Osteocyte (in vitro differentiated cells): ENCODE results near the gene ZNF511. TPM values are rescaled to one million over a fixed set of nuclear protein-coding genes. Genes with fewer than 3 reads are reported as not detected.

Source experiments
- DNase-seq: peaks from one replicate; pipeline ENCODE4 v3.0.0; 2021; ENCODE audit warnings: mixed read lengths; ENCODE audit not compliant: unreplicated experiment; ENCODE audit errors: extremely low spot score
- H3K27ac Mint-ChIP-seq: one replicate; pipeline ENCODE4 v1.8.0; 2021; ENCODE audit warnings: mild to moderate bottlenecking, mixed read lengths; ENCODE audit not compliant: unreplicated experiment
- H3K27me3 Mint-ChIP-seq: one replicate; pipeline ENCODE4 v1.8.0; 2021; ENCODE audit warnings: mixed read lengths; ENCODE audit not compliant: unreplicated experiment
- H3K36me3 Mint-ChIP-seq: one replicate; pipeline ENCODE4 v1.8.0; 2021; ENCODE audit warnings: mixed read lengths; ENCODE audit not compliant: unreplicated experiment
- H3K4me1 Mint-ChIP-seq: one replicate; pipeline ENCODE4 v1.8.0; 2021; ENCODE audit warnings: mixed read lengths; ENCODE audit not compliant: unreplicated experiment
- H3K4me3 Mint-ChIP-seq: one replicate; pipeline ENCODE4 v1.8.0; 2021; ENCODE audit warnings: mild to moderate bottlenecking, moderate library complexity, mixed read lengths; ENCODE audit not compliant: unreplicated experiment
- H3K9me3 Mint-ChIP-seq: one replicate; pipeline ENCODE4 v1.8.0; 2021; ENCODE audit warnings: mixed read lengths; ENCODE audit not compliant: unreplicated experiment
- total RNA-seq: library from RNA; stranded (reverse); gene quantifications from 2 replicates; pipeline ENCODE4 v1.2.1, GENCODE V29; 2021
- TF ChIP-seq, protein P1 (sequence below): fragments of 200-600 bp; sonication (generic); IDR thresholded peaks from 2 replicates; pipeline ENCODE4 v1.5.0; 2021; ENCODE audit warnings: antibody characterized with exemption, mild to moderate bottlenecking, moderate library complexity

The ZNF511 gene
- total RNA-seq, 1 donor from 2014 or later = 39.1 TPM

DNA sequence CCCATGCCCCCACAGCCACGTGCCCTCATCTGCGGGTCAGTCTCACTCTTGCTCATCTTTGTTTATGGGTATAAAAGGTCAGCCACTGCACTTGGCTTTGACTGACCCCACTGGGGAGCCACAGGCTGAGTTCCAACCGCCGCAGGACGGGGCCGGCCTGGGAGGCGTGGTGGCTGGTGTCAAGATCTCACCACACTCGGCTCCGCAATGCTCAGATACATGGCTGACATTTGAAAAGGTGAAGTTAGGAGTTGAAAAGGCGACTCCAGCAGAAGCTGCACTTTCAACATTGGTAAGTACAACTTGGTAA is 14.9 kb upstream of the ZNF511 start:
- peaks cover 13% of the 10 kb centered on the region for H3K4me1 Mint-ChIP-seq
- H3K36me3 Mint-ChIP-seq = peaks cover 42% of the 10 kb centered on the region
- no peak overlapping the region for H3K27ac Mint-ChIP-seq
- no peak for DNase-seq
- no peaks in the 10 kb centered on the region for H3K27me3 Mint-ChIP-seq
- no peaks in the 10 kb centered on the region for H3K9me3 Mint-ChIP-seq
- no peak overlapping the region for H3K4me3 Mint-ChIP-seq
- TF ChIP-seq, protein P1, sequence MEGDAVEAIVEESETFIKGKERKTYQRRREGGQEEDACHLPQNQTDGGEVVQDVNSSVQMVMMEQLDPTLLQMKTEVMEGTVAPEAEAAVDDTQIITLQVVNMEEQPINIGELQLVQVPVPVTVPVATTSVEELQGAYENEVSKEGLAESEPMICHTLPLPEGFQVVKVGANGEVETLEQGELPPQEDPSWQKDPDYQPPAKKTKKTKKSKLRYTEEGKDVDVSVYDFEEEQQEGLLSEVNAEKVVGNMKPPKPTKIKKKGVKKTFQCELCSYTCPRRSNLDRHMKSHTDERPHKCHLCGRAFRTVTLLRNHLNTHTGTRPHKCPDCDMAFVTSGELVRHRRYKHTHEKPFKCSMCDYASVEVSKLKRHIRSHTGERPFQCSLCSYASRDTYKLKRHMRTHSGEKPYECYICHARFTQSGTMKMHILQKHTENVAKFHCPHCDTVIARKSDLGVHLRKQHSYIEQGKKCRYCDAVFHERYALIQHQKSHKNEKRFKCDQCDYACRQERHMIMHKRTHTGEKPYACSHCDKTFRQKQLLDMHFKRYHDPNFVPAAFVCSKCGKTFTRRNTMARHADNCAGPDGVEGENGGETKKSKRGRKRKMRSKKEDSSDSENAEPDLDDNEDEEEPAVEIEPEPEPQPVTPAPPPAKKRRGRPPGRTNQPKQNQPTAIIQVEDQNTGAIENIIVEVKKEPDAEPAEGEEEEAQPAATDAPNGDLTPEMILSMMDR = no peak

DNA sequence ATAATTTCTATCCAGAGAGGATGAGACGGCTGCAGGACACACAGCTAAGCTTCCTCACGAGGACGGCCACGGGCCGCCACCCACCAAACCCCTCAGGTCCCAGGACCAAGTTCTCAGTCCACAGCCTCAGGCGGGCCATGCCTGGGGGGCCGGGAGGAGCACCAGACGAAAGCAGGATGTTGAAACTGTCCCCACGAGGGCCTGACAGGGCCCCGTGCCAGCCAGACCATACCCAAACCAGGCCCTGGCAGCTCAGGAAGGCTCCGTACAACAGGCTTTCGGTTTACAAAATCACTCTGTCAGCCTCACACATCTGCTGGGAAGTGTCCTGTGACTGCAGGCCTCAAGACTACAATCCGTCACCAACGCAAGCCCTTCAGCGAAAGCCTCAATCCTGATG is 14.5 kb upstream of the ZNF511 start:
- Mint-ChIP-seq H3K27me3 (no peaks in the 10 kb centered on the region), H3K4me1 (peaks cover 13% of the 10 kb centered on the region), H3K9me3 (no peaks in the 10 kb centered on the region), H3K36me3 (peaks cover 42% of the 10 kb centered on the region), H3K4me3 (no peak overlapping the region), H3K27ac (no peak overlapping the region)
- no peak for DNase-seq
- TF ChIP-seq, protein P1 = no peak

DNA sequence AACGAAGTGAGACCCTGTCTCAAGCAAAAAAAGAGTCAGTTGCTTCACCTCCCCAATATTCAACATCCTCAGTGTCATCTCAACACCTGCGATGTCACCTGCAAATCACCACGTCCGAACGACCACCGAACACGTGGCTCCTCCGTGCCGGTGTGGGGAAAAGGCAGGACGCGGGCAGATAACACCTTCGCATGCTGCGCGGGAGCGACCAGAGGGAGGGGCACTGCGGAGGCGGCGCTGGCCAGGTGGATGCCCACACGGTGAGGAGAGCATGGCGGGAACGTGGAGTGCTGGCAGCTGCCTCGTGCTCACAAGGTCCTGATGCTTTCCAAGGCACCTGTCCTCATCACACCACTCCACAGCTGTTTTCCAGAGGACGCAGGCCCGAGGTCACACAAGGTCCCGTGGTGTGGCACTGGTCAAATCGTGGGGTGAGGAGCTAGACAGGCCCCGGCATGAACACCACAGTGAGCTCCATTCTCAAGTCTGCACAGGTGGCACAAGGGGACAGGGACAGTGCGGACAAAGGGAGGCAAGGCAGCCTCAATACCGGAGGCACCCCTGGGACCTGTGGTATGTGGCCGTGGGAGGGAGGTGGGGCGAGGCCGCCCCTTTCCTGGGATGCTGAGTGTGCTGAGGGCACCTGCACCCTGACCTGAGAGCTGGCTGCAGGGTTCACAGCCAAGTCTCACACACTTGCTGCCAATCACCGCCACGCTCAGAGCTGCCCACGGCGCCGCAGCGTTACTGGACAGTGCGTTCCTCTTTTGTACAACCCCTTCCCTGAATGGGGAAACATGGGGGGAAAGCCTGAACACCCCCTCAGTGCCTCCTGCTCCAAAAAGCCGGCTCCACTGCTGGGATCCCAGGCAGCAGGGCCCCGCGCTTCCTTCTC is 13.0 kb upstream of the ZNF511 start:
- Mint-ChIP-seq H3K4me1 (peaks cover 13% of the 10 kb centered on the region), H3K27me3 (no peaks in the 10 kb centered on the region), H3K27ac (no peak overlapping the region), H3K9me3 (no peaks in the 10 kb centered on the region), H3K36me3 (peaks cover 44% of the 10 kb centered on the region), H3K4me3 (no peak overlapping the region)
- TF ChIP-seq, protein P1 = no peak
- no peak for DNase-seq

DNA sequence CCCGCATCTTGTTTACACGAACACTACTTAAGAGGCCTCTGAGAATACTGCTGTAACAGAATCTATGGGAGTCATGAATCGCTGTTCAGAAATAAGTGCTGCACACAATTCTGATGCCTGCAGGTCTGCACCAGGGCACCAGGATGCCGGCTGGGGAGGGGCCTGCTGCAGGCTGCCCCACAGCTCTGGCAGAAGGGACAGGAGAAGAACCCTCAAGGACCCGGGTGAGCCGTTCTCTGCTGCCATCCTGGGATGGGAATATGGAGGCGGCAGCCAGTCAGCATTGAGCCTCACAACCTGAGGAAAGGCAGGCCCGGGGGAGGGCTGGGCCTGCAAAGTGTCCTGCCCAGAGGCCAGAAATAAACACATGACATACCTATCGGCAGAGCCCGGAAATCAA is 11.2 kb upstream of the ZNF511 start:
- Mint-ChIP-seq H3K27ac (no peak overlapping the region), H3K4me3 (no peak overlapping the region), H3K9me3 (no peaks in the 10 kb centered on the region), H3K27me3 (no peaks in the 10 kb centered on the region), H3K4me1 (peaks cover 13% of the 10 kb centered on the region), H3K36me3 (peaks cover 45% of the 10 kb centered on the region)
- no peak for DNase-seq
- TF ChIP-seq, protein P1 = no peak

DNA sequence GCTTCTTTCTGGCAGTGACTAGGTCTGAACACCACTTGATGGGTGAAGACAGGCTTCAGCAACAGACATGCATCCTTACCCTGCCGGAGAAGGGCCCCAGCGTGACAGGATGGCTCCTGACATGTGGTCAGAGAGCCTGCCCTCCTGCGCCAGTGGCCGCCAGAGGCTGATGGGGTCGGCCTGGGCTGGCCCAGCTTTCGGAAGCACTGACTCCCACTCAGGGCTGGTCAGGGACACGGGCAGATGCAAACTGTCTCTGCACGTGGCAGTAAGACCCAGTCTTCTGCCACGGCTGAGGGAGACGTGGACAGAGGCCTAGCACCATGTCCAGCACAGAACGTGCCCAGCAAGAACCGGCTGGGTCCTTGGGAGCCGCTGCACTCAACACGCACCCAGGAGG is 10.2 kb upstream of the ZNF511 start:
- H3K9me3 Mint-ChIP-seq = no peaks in the 10 kb centered on the region
- H3K36me3 Mint-ChIP-seq = peaks cover 46% of the 10 kb centered on the region
- no peak overlapping the region for H3K27ac Mint-ChIP-seq
- TF ChIP-seq, protein P1 = no peak
- no peak overlapping the region for H3K4me3 Mint-ChIP-seq
- no peak for DNase-seq
- H3K4me1 Mint-ChIP-seq = peaks cover 6% of the 10 kb centered on the region
- no peaks in the 10 kb centered on the region for H3K27me3 Mint-ChIP-seq
